ENCODE data around the gene CPN2. TPM values are rescaled to one million over a fixed set of nuclear protein-coding genes. Genes with fewer than 3 reads are reported as not detected.

The CPN2 gene
- not detected in 2 replicates for total RNA-seq

GRCh38 chr3:194351080-194351672, at the start of gene CPN2:
Gene CPN2 (minus strand): TSS chr3:194351328. CDS start chr3:194342702, 8,626 bp downstream.

GRCh38 chr3:194399166-194399565, 48.0 kb upstream of the CPN2 start, which contains the start of gene GP5:
Gene GP5 (minus strand): TSS chr3:194399266. CDS start chr3:194398282, 984 bp downstream.

DNA sequence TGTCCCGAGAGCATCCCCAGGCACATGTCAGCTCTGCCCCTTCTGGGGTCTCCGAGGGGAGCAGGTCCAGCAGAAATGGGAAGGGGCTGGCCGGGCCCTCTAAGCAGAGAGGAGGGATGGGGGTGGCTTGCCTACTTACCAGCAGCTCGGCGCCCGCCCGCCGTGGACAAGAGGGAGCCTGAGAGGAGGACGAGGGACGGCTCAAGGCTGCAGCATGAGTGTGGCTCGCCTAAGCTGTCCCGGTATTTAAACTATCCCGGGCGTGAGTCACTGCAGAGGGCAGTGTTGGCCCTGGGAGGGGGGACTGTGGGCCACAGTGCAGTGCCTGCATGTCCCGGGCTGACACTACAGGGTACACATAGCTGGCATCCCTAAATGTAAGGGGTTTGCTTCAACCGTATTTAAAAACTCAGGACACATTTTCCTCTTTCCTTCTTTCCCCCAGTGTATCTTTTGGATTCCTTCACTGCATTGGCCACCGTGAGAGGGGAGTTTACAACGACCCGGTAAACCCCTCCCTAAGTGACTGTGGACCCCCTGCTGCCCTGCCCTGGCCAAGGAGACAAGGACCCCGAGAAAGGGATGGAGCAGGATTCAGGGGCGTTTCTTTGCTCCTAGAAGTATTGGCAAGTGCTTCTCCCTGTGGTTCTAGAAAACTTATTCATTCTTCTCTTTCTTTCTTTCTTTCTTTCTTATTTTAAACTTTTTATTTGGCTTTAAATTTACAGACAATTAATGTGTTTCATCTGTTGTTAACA, 18.6 kb upstream of the CPN2 start, which contains the start of gene LRRC15:
LRRC15 (minus strand) TSS at position 222 of the 758 bp plus-strand sequence. CDS start 8,700 bp downstream, outside the sequence.

Other genes starting within 250 kb of the CPN2 start
- 34.5 and 37.8 TPM in 2 replicates for gene HES1, start 215.2 kb downstream of the CPN2 start, total RNA-seq
- under 0.01 TPM in 2 replicates for gene LRRC15, start 18.4 kb upstream of the CPN2 start, total RNA-seq
- gene GP5, start 47.9 kb upstream of the CPN2 start, total RNA-seq, result 0.09 TPM in 1 of 2 replicates, not detected in the other
- 167 and 293 TPM in 2 replicates for gene ATP13A3, start 135.7 kb upstream of the CPN2 start, total RNA-seq

All from endothelial cell of coronary artery (primary cell).